B cell (primary cell): ENCODE results near the gene CXCR2. TPM values are rescaled to one million over a fixed set of nuclear protein-coding genes. Genes with fewer than 3 reads are reported as not detected.

Experiments
- ATAC-seq: fragments of 200-7000 bp; cut with Tn5 transposase; one replicate; pipeline ENCODE4 v1.10.0; 2021; ENCODE audit warnings: low read depth, mild to moderate bottlenecking, moderate number of reproducible peaks, moderate library complexity
- CTCF ChIA-PET: fragments of 350-600 bp; sonication (Branson Sonifier 250); formaldehyde crosslinking; loops from one replicate; lab custom pipeline; 2021; ENCODE audit warnings: antibody characterized with exemption, inconsistent platforms; lab: Charles Lee
- POLR2A ChIA-PET: fragments of 350-600 bp; sonication (Branson Sonifier 250); formaldehyde crosslinking; loops from one replicate; lab custom pipeline; 2021; ENCODE audit warnings: antibody characterized with exemption; lab: Charles Lee
- DNase-seq: peaks from one replicate; pipeline ENCODE4 v3.0.0; 2013
- H2AFZ ChIP-seq: 2 replicates; pipeline ENCODE4 v1.6.1; 2012; ENCODE audit warnings: mild to moderate bottlenecking, low read depth, low read length; ENCODE audit not compliant: insufficient read depth, poor library complexity, severe bottlenecking
- H3K27ac ChIP-seq, 2 donors: 1 replicate in 1 of 2; 2 replicates in 1 of 2; pipeline ENCODE4 v1.5.1; 2012 to 2013; ENCODE audit warnings: low read length in 2 of 2, mild to moderate bottlenecking in 2 of 2, moderate library complexity in 1 of 2
- H3K27me3 ChIP-seq, 4 experiments: fragments of 200-600 bp in 1 of 4; sonication (generic) in 1 of 4; replicated peaks in 1 of 4; 1 replicate in 2 of 4; 2 replicates in 2 of 4; pipeline versions ENCODE4 v1.6.1 to v1.7.0; 2013 to 2016; ENCODE audit warnings: low read length in 3 of 4, mild to moderate bottlenecking in 2 of 4, mixed read lengths in 1 of 4, moderate library complexity in 1 of 4; ENCODE audit not compliant: insufficient read depth in 4 of 4, control insufficient read depth in 3 of 4; ENCODE audit errors: control extremely low read depth in 1 of 4
- H3K36me3 ChIP-seq, 2 experiments: replicated peaks in 1 of 2; 1 replicate in 1 of 2; 2 replicates in 1 of 2; pipeline versions ENCODE4 v1.6.1 to v1.7.1; 2013; ENCODE audit warnings: low read length in 1 of 2; ENCODE audit not compliant: insufficient read depth in 2 of 2, control insufficient read depth in 1 of 2; ENCODE audit errors: control extremely low read depth in 1 of 2, extremely low read depth in 1 of 2
- H3K4me1 ChIP-seq, 2 donors: fragments of 200-600 bp in 1 of 2; sonication (generic) in 1 of 2; 1 replicate in 1 of 2; 2 replicates in 1 of 2; pipeline versions ENCODE4 v1.5.1 to v1.6.1; 2013 to 2017; ENCODE audit warnings: low read length in 2 of 2; ENCODE audit not compliant: control insufficient read depth in 2 of 2, insufficient read depth in 2 of 2
- H3K4me2 ChIP-seq: replicated peaks from 2 replicates; pipeline ENCODE3; 2012; ENCODE audit warnings: mild to moderate bottlenecking, low read depth, low read length; ENCODE audit not compliant: poor library complexity, severe bottlenecking
- H3K4me3 ChIP-seq, 5 experiments: fragments of 200-600 bp in 1 of 5; sonication (generic) in 1 of 5; 1 replicate in 3 of 5; 2 replicates in 2 of 5; pipeline versions ENCODE4 v1.5.1 to v1.7.0; 2011 to 2016; ENCODE audit warnings: low read length in 4 of 5, mild to moderate bottlenecking in 4 of 5, low read depth in 2 of 5, control low read depth in 1 of 5, moderate library complexity in 1 of 5; ENCODE audit not compliant: insufficient read depth in 1 of 5; ENCODE audit errors: control extremely low read depth in 1 of 5, extremely low read depth in 1 of 5
- H3K79me2 ChIP-seq: fragments of 200-600 bp; sonication (generic); one replicate; pipeline ENCODE4 v1.6.0; 2016; ENCODE audit warnings: low read length; ENCODE audit not compliant: control insufficient read depth, insufficient read depth
- H3K9ac ChIP-seq: fragments of 200-600 bp; sonication (generic); 2 replicates; pipeline ENCODE4 v1.6.1; 2017; ENCODE audit warnings: mild to moderate bottlenecking, low read length, moderate library complexity
- H3K9me3 ChIP-seq, 3 donors: one replicate each; pipeline versions ENCODE4 v1.6.1 to v1.7.1; 2013; ENCODE audit warnings: low read length in 2 of 3; ENCODE audit not compliant: control insufficient read depth in 2 of 3, insufficient read depth in 1 of 3; ENCODE audit errors: control extremely low read depth in 1 of 3
- H4K20me1 ChIP-seq: 2 replicates; pipeline ENCODE4 v1.6.0; 2012; ENCODE audit warnings: mild to moderate bottlenecking, low read length; ENCODE audit not compliant: insufficient read depth, control insufficient read depth, poor library complexity, severe bottlenecking
- H3K27ac Mint-ChIP-seq: one replicate; pipeline ENCODE4 v1.8.0; 2021; ENCODE audit warnings: mixed read lengths
- H3K27me3 Mint-ChIP-seq: one replicate; pipeline ENCODE4 v1.8.0; 2021; ENCODE audit warnings: mixed read lengths
- H3K4me1 Mint-ChIP-seq: one replicate; pipeline ENCODE4 v1.8.0; 2021; ENCODE audit warnings: mixed read lengths
- H3K4me3 Mint-ChIP-seq: one replicate; pipeline ENCODE4 v1.8.0; 2021; ENCODE audit warnings: mixed read lengths
- H3K9me3 Mint-ChIP-seq: one replicate; pipeline ENCODE4 v1.8.0; 2022; ENCODE audit warnings: mixed read lengths; ENCODE audit not compliant: insufficient read depth
- CTCF ChIP-seq: fragments of 200-600 bp; IDR thresholded peaks from one replicate; pipeline ENCODE4 v1.8.0; 2022; ENCODE audit warnings: antibody characterized with exemption, mild to moderate bottlenecking
- EZH2 ChIP-seq: IDR thresholded peaks from 2 replicates; pipeline ENCODE4 v1.6.1; 2012; ENCODE audit warnings: borderline replicate concordance, low read depth, mild to moderate bottlenecking, moderate library complexity, low read length; ENCODE audit not compliant: insufficient read depth, poor library complexity, severe bottlenecking
- WGBS: methylation state at CpG from one replicate; pipeline ENCODE4 v1.1.5; 2013; ENCODE audit warnings: missing lambda C conversion rate; ENCODE audit not compliant: insufficient coverage; 5-methylcytosine and 5-hydroxymethylcytosine counted together
- intact Hi-C: fragments of 100-400 bp; cut with micrococcal nuclease; formaldehyde crosslinking; loops from one replicate; pipeline ENCODE4 v1.10.0; 2022
- polyA plus RNA-seq: library from polyadenylated mRNA; depleted of rRNA; stranded (reverse); fragments of >200 nt; gene quantifications from 2 replicates; pipeline ENCODE4 v1.2.3, GENCODE V29; 2012
- total RNA-seq, 2 donors: library from RNA; stranded (reverse); fragments of 120-200 nt in 1 of 2; gene quantifications; 1 replicate in 1 of 2; 2 replicates in 1 of 2; pipeline versions ENCODE4 v1.2.3 to v1.2.4, GENCODE V29; 2013 to 2022

Gene CXCR2
- total and polyA plus RNA-seq, 2 donors (not counting 1 experiment from before 2014, with no cell fraction given), result 0.03 TPM; not detected in 1

GRCh38 chr2:218186355-218186766 lies 60.5 kb downstream of the CXCR2 start:
- peaks cover 6% of the 10 kb centered on the region for H3K4me1 Mint-ChIP-seq
- CTCF ChIA-PET, result interaction anchor here (1.0 to 3.2 kb wide), 7 partner anchors 19 to 170 kb away, joined by 4 to 10 read pairs (median 5); partner anchors contain the start of gene CATIP
- Histone ChIP-seq H3K9ac (no peak overlapping the region), H3K79me2 (no peaks in the 10 kb centered on the region), H3K27ac (no peak overlapping the region), H3K36me3 (no peaks in the 10 kb centered on the region), H2AFZ (peak overlapping the region; percentile 43), H3K27me3 (peaks cover 0 to 8% (median 2%) of the 10 kb centered on the region in 4 experiments), H3K9me3 (no peaks in the 10 kb centered on the region), H3K4me3 (no peak overlapping the region), H3K4me2 (peak overlapping the region; percentile 31), H3K4me1 (peaks cover 2 to 7% of the 10 kb centered on the region in 2 donors), H4K20me1 (no peaks in the 10 kb centered on the region)
- POLR2A ChIA-PET, result no interaction called here
- intact Hi-C loops, result loop anchor here (1.0 to 2.0 kb wide), 5 partner anchors 42 to 210 kb away; partner anchors contain the start of genes AAMP, CATIP and PNKD
- peak overlapping the region; percentile 26 for H3K27ac Mint-ChIP-seq
- WGBS, result 17% methylated on average over 6 of the region's 8 CpGs
- H3K27me3 Mint-ChIP-seq, result peaks cover 7% of the 10 kb centered on the region
- DNase-seq (peak; percentile 82), ATAC-seq (peak; percentile 91)
- no peak for TF ChIP-seq EZH2
- peak; percentile 88 for TF ChIP-seq CTCF
- no peaks in the 10 kb centered on the region for H3K9me3 Mint-ChIP-seq
- no peak overlapping the region for H3K4me3 Mint-ChIP-seq

Other genes with a start within 250 kb of the CXCR2 start
- gene TNS1, start 123.0 kb upstream of the CXCR2 start, total RNA-seq, result 0.53 and 0.86 TPM in 2 replicates
- 0.10 and 0.20 TPM in 2 replicates for gene TNS1, start 123.0 kb upstream of the CXCR2 start, polyA plus RNA-seq
- gene RUFY4, start 56.8 kb upstream of the CXCR2 start, total RNA-seq, result not detected in 2 replicates
- 0.17 and 0.34 TPM in 2 replicates for gene RUFY4, start 56.8 kb upstream of the CXCR2 start, polyA plus RNA-seq
- 0.12 TPM in 1 of 2 replicates, not detected in the other for gene CXCR1, start 40.9 kb downstream of the CXCR2 start, total RNA-seq
- 0.04 and 0.07 TPM in 2 replicates for gene CXCR1, start 40.9 kb downstream of the CXCR2 start, polyA plus RNA-seq
- 343 and 352 TPM in 2 replicates for gene ARPC2, start 91.2 kb downstream of the CXCR2 start, total RNA-seq
- 309 and 314 TPM in 2 replicates for gene ARPC2, start 91.2 kb downstream of the CXCR2 start, polyA plus RNA-seq
- 0.81 and 1.5 TPM in 2 replicates for gene GPBAR1, start 135.0 kb downstream of the CXCR2 start, total RNA-seq
- 0.66 and 1.2 TPM in 2 replicates for gene GPBAR1, start 135.0 kb downstream of the CXCR2 start, polyA plus RNA-seq
- gene AAMP, start 144.1 kb downstream of the CXCR2 start, total RNA-seq, result 62.7 and 65.7 TPM in 2 replicates
- 56.4 and 86.9 TPM in 2 replicates for gene AAMP, start 144.1 kb downstream of the CXCR2 start, polyA plus RNA-seq
- 29.7 and 30.7 TPM in 2 replicates for gene PNKD, start 144.5 kb downstream of the CXCR2 start, total RNA-seq
- gene PNKD, start 144.5 kb downstream of the CXCR2 start, polyA plus RNA-seq, result 37.9 and 55.8 TPM in 2 replicates
- 128 and 137 TPM in 2 replicates for gene TMBIM1, start 166.5 kb downstream of the CXCR2 start, total RNA-seq
- 68.7 and 72.5 TPM in 2 replicates for gene TMBIM1, start 166.5 kb downstream of the CXCR2 start, polyA plus RNA-seq
- not detected in 2 replicates for gene CATIP, start 230.8 kb downstream of the CXCR2 start, total RNA-seq
- not detected in 2 replicates for gene CATIP, start 230.8 kb downstream of the CXCR2 start, polyA plus RNA-seq